ENCODE measurements around the gene CASK.

DNA sequence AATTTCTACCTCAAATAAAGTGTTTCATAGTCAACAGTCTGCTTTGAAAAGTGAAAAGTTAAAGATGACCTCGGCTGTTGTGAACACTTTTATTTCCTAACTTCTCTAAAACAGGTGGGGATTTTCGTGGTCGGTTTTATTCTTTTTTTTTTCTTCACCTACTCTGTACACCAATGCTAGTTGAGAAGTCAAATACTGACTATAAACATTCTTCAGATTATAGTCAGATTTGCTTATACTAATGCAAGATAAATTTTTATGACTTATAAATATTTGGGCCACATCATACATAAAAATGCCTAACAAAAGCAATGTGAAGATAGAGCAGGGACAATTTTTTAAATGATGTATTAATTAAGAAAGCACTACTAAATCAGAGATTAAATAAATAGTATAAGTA is 332.7 kb downstream of the CASK start:
- TF ChIP-seq EZH2 (IDR thresholded peaks at IDR 0.05; ENCODE audit: low read depth), result no peak
- TF ChIP-seq, protein P1, sequence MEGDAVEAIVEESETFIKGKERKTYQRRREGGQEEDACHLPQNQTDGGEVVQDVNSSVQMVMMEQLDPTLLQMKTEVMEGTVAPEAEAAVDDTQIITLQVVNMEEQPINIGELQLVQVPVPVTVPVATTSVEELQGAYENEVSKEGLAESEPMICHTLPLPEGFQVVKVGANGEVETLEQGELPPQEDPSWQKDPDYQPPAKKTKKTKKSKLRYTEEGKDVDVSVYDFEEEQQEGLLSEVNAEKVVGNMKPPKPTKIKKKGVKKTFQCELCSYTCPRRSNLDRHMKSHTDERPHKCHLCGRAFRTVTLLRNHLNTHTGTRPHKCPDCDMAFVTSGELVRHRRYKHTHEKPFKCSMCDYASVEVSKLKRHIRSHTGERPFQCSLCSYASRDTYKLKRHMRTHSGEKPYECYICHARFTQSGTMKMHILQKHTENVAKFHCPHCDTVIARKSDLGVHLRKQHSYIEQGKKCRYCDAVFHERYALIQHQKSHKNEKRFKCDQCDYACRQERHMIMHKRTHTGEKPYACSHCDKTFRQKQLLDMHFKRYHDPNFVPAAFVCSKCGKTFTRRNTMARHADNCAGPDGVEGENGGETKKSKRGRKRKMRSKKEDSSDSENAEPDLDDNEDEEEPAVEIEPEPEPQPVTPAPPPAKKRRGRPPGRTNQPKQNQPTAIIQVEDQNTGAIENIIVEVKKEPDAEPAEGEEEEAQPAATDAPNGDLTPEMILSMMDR (conservative IDR thresholded peaks at IDR 0.05), result no peak

Measured in PC-9 (cell line).